Adipocyte (in vitro differentiated cells): Measurements from ENCODE around the gene RIMS1.
"Not testable (repeated sequence)": the region's sequence is repeated elsewhere in the genome, so short reads cannot be mapped to it uniquely, and the experiment has no call there.

ENCODE experiments used
- DNase-seq: peaks from one replicate; pipeline ENCODE4 v3.0.0-alpha.2; 2015; ENCODE audit warnings: low read depth
- H3K27me3 ChIP-seq: replicated peaks from 2 replicates; pipeline ENCODE4 v1.7.0; 2013; ENCODE audit warnings: mild to moderate bottlenecking, low read length, moderate library complexity; ENCODE audit not compliant: control insufficient read depth, insufficient read depth
- H3K36me3 ChIP-seq: 2 replicates; pipeline ENCODE4 v1.7.0; 2013; ENCODE audit warnings: low read length, mild to moderate bottlenecking, moderate library complexity; ENCODE audit not compliant: control insufficient read depth, insufficient read depth, severe bottlenecking
- H3K4me1 ChIP-seq: 2 replicates; pipeline ENCODE4 v1.7.0; 2013; ENCODE audit warnings: mild to moderate bottlenecking, low read length, moderate library complexity; ENCODE audit not compliant: control insufficient read depth, insufficient read depth
- H3K4me3 ChIP-seq: 2 replicates; pipeline ENCODE4 v1.7.0; 2013; ENCODE audit warnings: mild to moderate bottlenecking, low read length, moderate library complexity
- H3K9ac ChIP-seq: 2 replicates; pipeline ENCODE4 v1.7.0; 2013; ENCODE audit warnings: mild to moderate bottlenecking, low read length, moderate library complexity
- H3K9me3 ChIP-seq: 2 replicates; pipeline ENCODE4 v1.7.0; 2013; ENCODE audit warnings: mild to moderate bottlenecking, low read length, moderate library complexity; ENCODE audit not compliant: control insufficient read depth

The RIMS1 gene

GRCh38 chr6:71983131-71983530 is 96.8 kb downstream of the RIMS1 start:
- Histone ChIP-seq H3K9ac (no peak overlapping the region), H3K27me3 (no peaks in the 10 kb centered on the region), H3K9me3 (no peaks in the 10 kb centered on the region), H3K4me3 (no peak overlapping the region), H3K4me1 (no peaks in the 10 kb centered on the region), H3K36me3 (no peaks in the 10 kb centered on the region)
- no peak for DNase-seq

GRCh38 chr6:71994705-71995271 is 108.4 kb downstream of the RIMS1 start:
- no peak overlapping the region for H3K9ac ChIP-seq
- H3K9me3 ChIP-seq: no peaks in the 10 kb centered on the region
- H3K4me3 ChIP-seq: no peak overlapping the region
- H3K27me3 ChIP-seq: no peaks in the 10 kb centered on the region
- H3K36me3 ChIP-seq: no peaks in the 10 kb centered on the region
- no peak for DNase-seq
- H3K4me1 ChIP-seq: no peaks in the 10 kb centered on the region

- no peak overlapping the region for H3K9ac ChIP-seq
- no peaks in the 10 kb centered on the region for H3K27me3 ChIP-seq
- H3K4me3 ChIP-seq: no peak overlapping the region
- H3K4me1 ChIP-seq: no peaks in the 10 kb centered on the region
- no peaks in the 10 kb centered on the region for H3K36me3 ChIP-seq
- DNase-seq: no peak
- no peaks in the 10 kb centered on the region for H3K9me3 ChIP-seq
Measured at GRCh38 chr6:71997341-71997740, 111.0 kb downstream of the RIMS1 start.

- peaks cover 2% of the 10 kb centered on the region for H3K9me3 ChIP-seq
- H3K27me3 ChIP-seq: no peaks in the 10 kb centered on the region
- H3K9ac ChIP-seq: no peak overlapping the region
- H3K36me3 ChIP-seq: no peaks in the 10 kb centered on the region
- DNase-seq: no peak
- H3K4me1 ChIP-seq: no peaks in the 10 kb centered on the region
- H3K4me3 ChIP-seq: no peak overlapping the region
Measured at GRCh38 chr6:72002415-72002814, 116.1 kb downstream of the RIMS1 start.

- H3K27me3 ChIP-seq, DNase-seq, H3K36me3 ChIP-seq, H3K4me3 ChIP-seq, H3K9me3 ChIP-seq, H3K9ac ChIP-seq, H3K4me1 ChIP-seq: not testable (repeated sequence)
Measured at GRCh38 chr6:72006591-72006990, 120.2 kb downstream of the RIMS1 start.

GRCh38 chr6:72022830-72023229 is 136.5 kb downstream of the RIMS1 start:
- H3K4me1 ChIP-seq: no peaks in the 10 kb centered on the region
- H3K4me3 ChIP-seq: no peak overlapping the region
- no peaks in the 10 kb centered on the region for H3K9me3 ChIP-seq
- no peak overlapping the region for H3K9ac ChIP-seq
- no peaks in the 10 kb centered on the region for H3K27me3 ChIP-seq
- H3K36me3 ChIP-seq: no peaks in the 10 kb centered on the region
- peak; percentile 3 for DNase-seq

GRCh38 chr6:72031471-72031870 is 145.1 kb downstream of the RIMS1 start:
- Histone ChIP-seq H3K4me3 (no peak overlapping the region), H3K4me1 (peaks cover 17% of the 10 kb centered on the region), H3K9me3 (no peaks in the 10 kb centered on the region), H3K36me3 (no peaks in the 10 kb centered on the region), H3K27me3 (no peaks in the 10 kb centered on the region), H3K9ac (no peak overlapping the region)
- DNase-seq: peak; percentile 64

GRCh38 chr6:72032086-72032485 is 145.7 kb downstream of the RIMS1 start:
- Histone ChIP-seq H3K4me1 (peaks cover 22% of the 10 kb centered on the region), H3K36me3 (no peaks in the 10 kb centered on the region), H3K9ac (no peak overlapping the region), H3K4me3 (no peak overlapping the region), H3K27me3 (no peaks in the 10 kb centered on the region), H3K9me3 (no peaks in the 10 kb centered on the region)
- peak; percentile 30 for DNase-seq

GRCh38 chr6:72035486-72035885 is 149.1 kb downstream of the RIMS1 start:
- Histone ChIP-seq H3K36me3 (no peaks in the 10 kb centered on the region), H3K4me3 (no peak overlapping the region), H3K4me1 (peaks cover 22% of the 10 kb centered on the region)

GRCh38 chr6:72035966-72036365 is 149.6 kb downstream of the RIMS1 start:
- DNase-seq: peak; percentile 49
- no peak overlapping the region for H3K9ac ChIP-seq

More at GRCh38 chr6:72035486-72035885, 149.1 kb downstream of the RIMS1 start:
- Histone ChIP-seq H3K27me3 (no peaks in the 10 kb centered on the region), H3K9me3 (no peaks in the 10 kb centered on the region), H3K9ac (no peak overlapping the region)
- DNase-seq: peak; percentile 46

GRCh38 chr6:72037006-72037405 is 150.7 kb downstream of the RIMS1 start:
- peaks cover 22% of the 10 kb centered on the region for H3K4me1 ChIP-seq
- H3K36me3 ChIP-seq: no peaks in the 10 kb centered on the region
- H3K4me3 ChIP-seq: no peak overlapping the region
- no peak overlapping the region for H3K9ac ChIP-seq
- no peaks in the 10 kb centered on the region for H3K27me3 ChIP-seq
- no peaks in the 10 kb centered on the region for H3K9me3 ChIP-seq
- no peak for DNase-seq

More at GRCh38 chr6:72035966-72036365, 149.6 kb downstream of the RIMS1 start:
- no peaks in the 10 kb centered on the region for H3K36me3 ChIP-seq
- H3K9me3 ChIP-seq: no peaks in the 10 kb centered on the region
- H3K4me1 ChIP-seq: peaks cover 22% of the 10 kb centered on the region
- no peaks in the 10 kb centered on the region for H3K27me3 ChIP-seq
- no peak overlapping the region for H3K4me3 ChIP-seq

- Histone ChIP-seq H3K9ac (no peak overlapping the region), H3K9me3 (no peaks in the 10 kb centered on the region), H3K36me3 (no peaks in the 10 kb centered on the region), H3K27me3 (no peaks in the 10 kb centered on the region), H3K4me3 (no peak overlapping the region), H3K4me1 (peaks cover 16% of the 10 kb centered on the region)
- peak; percentile 43 for DNase-seq
Measured at GRCh38 chr6:72040111-72040510, 153.8 kb downstream of the RIMS1 start.
